GM21825 (cell line): ENCODE data around the gene BTRC.

Source experiments
- ATAC-seq: cut with Tn5 transposase; IDR thresholded peaks from one replicate; pipeline ENCODE4 v1.9.1; 2021; ENCODE audit warnings: mild to moderate bottlenecking, moderate library complexity; ENCODE audit not compliant: unreplicated experiment

BTRC gene

GRCh38 chr10:101476383-101476782, 122.4 kb downstream of the BTRC start:
- ATAC-seq = no peak

GRCh38 chr10:101478956-101479355, 125.0 kb downstream of the BTRC start:
- no peak for ATAC-seq

- no peak for ATAC-seq
These were observed 127.3 kb downstream of the BTRC start for GRCh38 chr10:101481256-101481655.

- no peak for ATAC-seq
These were observed 128.6 kb downstream of the BTRC start for GRCh38 chr10:101482568-101482967.

GRCh38 chr10:101484175-101484745, 130.3 kb downstream of the BTRC start:
- ATAC-seq = no peak

GRCh38 chr10:101485207-101485606, 131.2 kb downstream of the BTRC start:
- ATAC-seq = no peak

- no peak for ATAC-seq
These were observed 132.0 kb downstream of the BTRC start for GRCh38 chr10:101485681-101486554.

- ATAC-seq = no peak
These were observed 133.4 kb downstream of the BTRC start for GRCh38 chr10:101487399-101487798.

- ATAC-seq = no peak
These were observed 135.4 kb downstream of the BTRC start for GRCh38 chr10:101489355-101489754.

- no peak for ATAC-seq
These were observed 136.1 kb downstream of the BTRC start for GRCh38 chr10:101490026-101490425.

- no peak for ATAC-seq
These were observed 138.2 kb downstream of the BTRC start for GRCh38 chr10:101492205-101492604.

- no peak for ATAC-seq
These were observed 138.8 kb downstream of the BTRC start for GRCh38 chr10:101492814-101493213.

- no peak for ATAC-seq
These were observed 139.3 kb downstream of the BTRC start for GRCh38 chr10:101493249-101493648.

- no peak for ATAC-seq
These were observed 139.9 kb downstream of the BTRC start for GRCh38 chr10:101493782-101494281.

GRCh38 chr10:101494650-101495049, 140.7 kb downstream of the BTRC start:
- no peak for ATAC-seq

- ATAC-seq = no peak
These were observed 141.5 kb downstream of the BTRC start for GRCh38 chr10:101495324-101495925.

- ATAC-seq = no peak
These were observed 150.5 kb downstream of the BTRC start for GRCh38 chr10:101504438-101504837.

GRCh38 chr10:101506829-101507661, 153.1 kb downstream of the BTRC start:
- no peak for ATAC-seq

- ATAC-seq = no peak
These were observed 153.9 kb downstream of the BTRC start for GRCh38 chr10:101507828-101508227.

GRCh38 chr10:101511938-101512337, 158.0 kb downstream of the BTRC start:
- no peak for ATAC-seq

- ATAC-seq = no peak
These were observed 158.8 kb downstream of the BTRC start for GRCh38 chr10:101512738-101513137.
